Measurements from ENCODE around the gene KLHDC10. TPM values are rescaled to one million over a fixed set of nuclear protein-coding genes. Genes with fewer than 3 reads are reported as not detected.

The KLHDC10 gene, protein sequence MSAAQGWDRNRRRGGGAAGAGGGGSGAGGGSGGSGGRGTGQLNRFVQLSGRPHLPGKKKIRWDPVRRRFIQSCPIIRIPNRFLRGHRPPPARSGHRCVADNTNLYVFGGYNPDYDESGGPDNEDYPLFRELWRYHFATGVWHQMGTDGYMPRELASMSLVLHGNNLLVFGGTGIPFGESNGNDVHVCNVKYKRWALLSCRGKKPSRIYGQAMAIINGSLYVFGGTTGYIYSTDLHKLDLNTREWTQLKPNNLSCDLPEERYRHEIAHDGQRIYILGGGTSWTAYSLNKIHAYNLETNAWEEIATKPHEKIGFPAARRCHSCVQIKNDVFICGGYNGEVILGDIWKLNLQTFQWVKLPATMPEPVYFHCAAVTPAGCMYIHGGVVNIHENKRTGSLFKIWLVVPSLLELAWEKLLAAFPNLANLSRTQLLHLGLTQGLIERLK
- 12.1 to 18.2 TPM (median 16.1 TPM) in 5 replicates for total RNA-seq (2022; extraction: Qiagen RNA extraction; ENCODE audit: low read depth)

DNA sequence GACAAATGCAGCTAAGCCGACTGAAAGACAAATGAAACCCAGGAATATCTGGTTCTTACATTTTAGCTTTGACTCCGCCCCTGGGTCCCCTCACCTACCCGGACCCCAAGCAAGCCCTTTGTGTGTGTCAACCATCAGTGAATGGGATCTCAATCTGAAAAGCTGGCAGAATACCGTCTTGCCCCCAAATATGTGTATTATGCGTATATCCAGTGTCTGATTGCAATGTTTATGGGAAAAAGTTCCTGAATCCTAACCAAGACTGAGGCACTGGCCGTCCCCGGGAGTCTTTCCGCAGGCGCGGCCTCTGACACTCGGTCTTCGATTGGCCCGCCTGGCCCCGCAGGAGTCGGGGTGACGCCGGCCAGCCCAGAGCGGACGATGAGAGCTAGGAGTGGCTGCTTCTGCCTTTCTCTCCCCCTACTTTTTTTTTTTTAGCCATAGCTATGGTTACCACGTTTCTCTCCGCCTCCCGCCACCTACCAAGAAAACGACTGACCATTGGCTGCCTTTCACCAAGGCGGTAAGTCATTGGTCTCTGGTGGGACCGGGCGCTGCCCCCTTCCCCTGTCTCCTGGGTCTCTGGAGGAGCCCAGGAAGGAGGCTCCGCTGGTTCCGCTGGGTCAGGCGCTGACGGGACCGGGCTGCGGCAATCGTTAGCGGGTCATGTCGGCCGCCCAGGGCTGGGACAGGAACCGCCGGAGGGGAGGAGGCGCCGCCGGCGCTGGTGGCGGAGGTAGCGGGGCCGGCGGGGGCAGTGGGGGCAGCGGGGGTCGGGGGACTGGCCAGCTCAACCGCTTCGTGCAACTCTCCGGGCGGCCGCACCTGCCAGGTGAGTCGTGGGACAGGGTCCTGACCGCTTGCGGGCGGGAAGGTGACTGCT is at the start of gene KLHDC10:
Gene KLHDC10 (plus strand): TSS at position 557 of the 883 bp plus-strand sequence. CDS start 110 bp downstream, at position 667.

Other genes starting within 250 kb of the KLHDC10 start
- gene UBE2H, start 117.6 kb upstream of the KLHDC10 start, total RNA-seq (2022; extraction: Qiagen RNA extraction; ENCODE audit: low read depth): 62.0 to 88.8 TPM (median 77.2 TPM) in 5 replicates
- 26.5 to 29.4 TPM (median 28.1 TPM) in 5 replicates for gene ZC3HC1, start 19.2 kb upstream of the KLHDC10 start, total RNA-seq (2022; extraction: Qiagen RNA extraction; ENCODE audit: low read depth)
- 15.5 to 18.3 TPM (median 18.2 TPM) in 5 replicates for gene TMEM209, start 134.9 kb downstream of the KLHDC10 start, total RNA-seq (2022; extraction: Qiagen RNA extraction; ENCODE audit: low read depth)
- not detected in 5 replicates for gene SSMEM1, start 137.3 kb downstream of the KLHDC10 start, total RNA-seq (2022; extraction: Qiagen RNA extraction; ENCODE audit: low read depth)
- 0.11 to 0.44 TPM in 2 of 5 replicates, not detected in the others for gene CPA2, start 196.3 kb downstream of the KLHDC10 start, total RNA-seq (2022; extraction: Qiagen RNA extraction; ENCODE audit: low read depth)
- 6.1 to 12.3 TPM (median 8.3 TPM) in 5 replicates for gene CPA4, start 222.6 kb downstream of the KLHDC10 start, total RNA-seq (2022; extraction: Qiagen RNA extraction; ENCODE audit: low read depth)

All from A549 treated with DMSO at 1 μM for 4 hours (cell line).